OCI-LY3 (cell line): Measurements from ENCODE around the gene HYI.

ENCODE experiments used
- H2AFZ ChIP-seq: fragments of 200-600, 300-600 bp; shearing (Covaris generic); 2 replicates; pipeline ENCODE4 v1.6.0; 2014; ENCODE audit warnings: antibody characterized with exemption, low read depth, low read length
- H3K27ac ChIP-seq: fragments of 200-600, 300-600 bp; sonication (generic); 2 replicates; pipeline ENCODE4 v1.5.1; 2014; ENCODE audit warnings: mild to moderate bottlenecking, low read length, moderate library complexity, mixed read lengths
- H3K27me3 ChIP-seq: fragments of 200-600, 300-600 bp; sonication (generic); 2 replicates; pipeline ENCODE4 v1.6.1; 2014; ENCODE audit warnings: low read depth, low read length, mixed read lengths
- H3K36me3 ChIP-seq: fragments of 200-600, 300-600 bp; sonication (generic); replicated peaks from 2 replicates; pipeline ENCODE3; 2014; ENCODE audit warnings: low read depth, low read length, mixed read lengths
- H3K4me1 ChIP-seq: fragments of 300-600, 200-600 bp; sonication (generic); 2 replicates; pipeline ENCODE4 v1.6.1; 2014; ENCODE audit warnings: low read length, mixed read lengths
- H3K4me2 ChIP-seq: fragments of 200-600, 300-600 bp; sonication (generic); 2 replicates; pipeline ENCODE4 v1.6.1; 2014; ENCODE audit warnings: low read length, mixed read lengths
- H3K4me3 ChIP-seq: fragments of 300-600, 200-600 bp; sonication (generic); 2 replicates; pipeline ENCODE4 v1.5.1; 2014; ENCODE audit warnings: antibody characterized with exemption, mild to moderate bottlenecking, low read length, moderate library complexity
- H3K79me2 ChIP-seq: fragments of 300-600, 200-600 bp; shearing (Covaris generic); 2 replicates; pipeline ENCODE4 v1.6.1; 2014; ENCODE audit warnings: mild to moderate bottlenecking, low read length, mixed read lengths
- H3K9ac ChIP-seq: fragments of 300-600, 200-600 bp; shearing (Covaris generic); 2 replicates; pipeline ENCODE4 v1.6.0; 2014; ENCODE audit warnings: mild to moderate bottlenecking, low read length, moderate library complexity
- H3K9me3 ChIP-seq: fragments of 200-600, 300-600 bp; shearing (Covaris generic); 2 replicates; pipeline ENCODE4 v1.6.1; 2014; ENCODE audit warnings: low read length, mixed read lengths; ENCODE audit not compliant: insufficient read depth
- H4K20me1 ChIP-seq: fragments of 200-600, 300-600 bp; sonication (generic); 2 replicates; pipeline ENCODE4 v1.6.1; 2016; ENCODE audit warnings: low read length, mixed read lengths; ENCODE audit not compliant: insufficient read depth
- EZH2phosphoT487 ChIP-seq: fragments of 200-600 bp; shearing (Covaris generic); IDR thresholded peaks from 2 replicates; pipeline ENCODE4 v1.6.1; 2018; ENCODE audit warnings: antibody characterized with exemption, mixed run types, low read depth
- TF ChIP-seq, protein P1 (sequence below): fragments of 200-600, 300-600 bp; sonication (generic); IDR thresholded peaks from 2 replicates; pipeline ENCODE4 v1.5.1; 2014; ENCODE audit warnings: antibody characterized with exemption, low read length, low read depth

The HYI gene

DNA sequence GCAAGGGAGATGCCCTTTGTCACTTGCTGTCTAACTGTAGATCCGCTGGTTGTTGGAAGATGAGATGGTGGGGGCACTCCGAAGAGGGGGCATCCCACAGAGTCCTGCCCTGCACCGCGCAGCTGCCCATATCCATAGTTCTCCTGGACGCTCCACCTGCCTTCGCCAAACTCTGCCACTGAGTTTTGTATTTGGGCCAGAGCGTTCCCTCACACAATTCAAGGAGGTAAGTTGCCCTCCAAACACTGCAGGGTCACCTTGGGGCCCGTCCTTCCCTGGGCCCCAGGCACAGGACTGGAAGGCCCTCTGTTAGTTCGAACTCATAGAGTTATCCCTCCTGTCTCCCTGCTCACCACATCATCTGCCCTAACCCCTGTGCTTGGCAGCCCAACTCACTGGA lies 22.1 kb downstream of the HYI start:
- Histone ChIP-seq H3K9ac (no peak overlapping the region), H3K36me3 (no peaks in the 10 kb centered on the region), H4K20me1 (no peaks in the 10 kb centered on the region), H3K27ac (no peak overlapping the region), H3K9me3 (no peaks in the 10 kb centered on the region), H3K79me2 (no peaks in the 10 kb centered on the region), H3K27me3 (no peaks in the 10 kb centered on the region), H3K4me3 (no peak overlapping the region), H2AFZ (no peak overlapping the region), H3K4me1 (no peaks in the 10 kb centered on the region), H3K4me2 (no peak overlapping the region)
- TF ChIP-seq, protein P1, sequence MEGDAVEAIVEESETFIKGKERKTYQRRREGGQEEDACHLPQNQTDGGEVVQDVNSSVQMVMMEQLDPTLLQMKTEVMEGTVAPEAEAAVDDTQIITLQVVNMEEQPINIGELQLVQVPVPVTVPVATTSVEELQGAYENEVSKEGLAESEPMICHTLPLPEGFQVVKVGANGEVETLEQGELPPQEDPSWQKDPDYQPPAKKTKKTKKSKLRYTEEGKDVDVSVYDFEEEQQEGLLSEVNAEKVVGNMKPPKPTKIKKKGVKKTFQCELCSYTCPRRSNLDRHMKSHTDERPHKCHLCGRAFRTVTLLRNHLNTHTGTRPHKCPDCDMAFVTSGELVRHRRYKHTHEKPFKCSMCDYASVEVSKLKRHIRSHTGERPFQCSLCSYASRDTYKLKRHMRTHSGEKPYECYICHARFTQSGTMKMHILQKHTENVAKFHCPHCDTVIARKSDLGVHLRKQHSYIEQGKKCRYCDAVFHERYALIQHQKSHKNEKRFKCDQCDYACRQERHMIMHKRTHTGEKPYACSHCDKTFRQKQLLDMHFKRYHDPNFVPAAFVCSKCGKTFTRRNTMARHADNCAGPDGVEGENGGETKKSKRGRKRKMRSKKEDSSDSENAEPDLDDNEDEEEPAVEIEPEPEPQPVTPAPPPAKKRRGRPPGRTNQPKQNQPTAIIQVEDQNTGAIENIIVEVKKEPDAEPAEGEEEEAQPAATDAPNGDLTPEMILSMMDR: no peak
- TF ChIP-seq EZH2phosphoT487: no peak

DNA sequence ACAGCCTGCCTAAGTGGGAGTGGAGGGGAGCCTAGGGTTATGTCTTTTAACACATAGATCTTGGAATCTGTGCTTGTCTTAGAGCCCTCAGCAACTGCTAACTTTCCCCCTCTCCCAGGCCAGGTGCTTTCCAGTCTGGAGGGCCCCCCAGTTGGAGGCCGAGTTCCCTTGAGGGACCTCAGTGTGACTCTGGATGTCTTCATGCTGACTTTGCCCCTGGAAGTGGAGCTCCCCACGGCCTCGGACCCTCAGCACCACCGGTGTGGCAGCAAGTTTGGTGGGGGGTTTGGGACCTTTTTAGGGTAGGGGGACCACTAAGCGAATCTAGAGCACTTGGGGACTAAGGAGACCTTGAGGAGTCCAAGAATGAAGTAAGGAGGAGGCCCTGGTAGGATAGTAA lies 22.9 kb downstream of the HYI start:
- Histone ChIP-seq H3K9me3 (no peaks in the 10 kb centered on the region), H3K9ac (no peak overlapping the region), H4K20me1 (no peaks in the 10 kb centered on the region), H3K27ac (no peak overlapping the region), H3K4me2 (no peak overlapping the region), H2AFZ (no peak overlapping the region), H3K4me1 (no peaks in the 10 kb centered on the region), H3K36me3 (no peaks in the 10 kb centered on the region), H3K27me3 (no peaks in the 10 kb centered on the region), H3K79me2 (no peaks in the 10 kb centered on the region), H3K4me3 (no peak overlapping the region)
- no peak for TF ChIP-seq EZH2phosphoT487
- TF ChIP-seq, protein P1: no peak

DNA sequence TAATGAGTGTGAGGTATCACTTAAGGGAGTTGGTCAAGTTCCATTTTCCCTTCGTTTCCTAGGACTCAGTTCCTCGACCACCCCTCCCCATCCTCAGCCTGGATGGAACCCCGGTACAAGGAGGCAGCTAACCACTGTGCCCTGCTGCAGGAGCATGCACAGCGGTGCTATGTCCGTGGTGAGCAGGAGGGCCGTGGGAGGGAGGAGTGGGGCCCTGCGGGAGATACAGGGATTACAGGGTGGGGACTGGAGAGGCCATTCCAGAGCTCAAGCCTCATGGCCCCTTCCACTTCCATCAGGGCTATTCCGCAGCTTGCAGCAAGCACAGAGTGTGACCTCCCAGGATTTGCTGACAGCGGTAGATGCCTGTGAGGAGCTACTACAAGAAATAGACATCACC lies 25.8 kb downstream of the HYI start:
- H3K9ac ChIP-seq: no peak overlapping the region
- no peaks in the 10 kb centered on the region for H3K9me3 ChIP-seq
- no peak for TF ChIP-seq EZH2phosphoT487
- no peaks in the 10 kb centered on the region for H3K79me2 ChIP-seq
- H3K36me3 ChIP-seq: no peaks in the 10 kb centered on the region
- no peaks in the 10 kb centered on the region for H4K20me1 ChIP-seq
- H3K4me2 ChIP-seq: no peak overlapping the region
- no peak overlapping the region for H2AFZ ChIP-seq
- H3K27ac ChIP-seq: no peak overlapping the region
- no peaks in the 10 kb centered on the region for H3K27me3 ChIP-seq
- no peaks in the 10 kb centered on the region for H3K4me1 ChIP-seq
- H3K4me3 ChIP-seq: no peak overlapping the region

DNA sequence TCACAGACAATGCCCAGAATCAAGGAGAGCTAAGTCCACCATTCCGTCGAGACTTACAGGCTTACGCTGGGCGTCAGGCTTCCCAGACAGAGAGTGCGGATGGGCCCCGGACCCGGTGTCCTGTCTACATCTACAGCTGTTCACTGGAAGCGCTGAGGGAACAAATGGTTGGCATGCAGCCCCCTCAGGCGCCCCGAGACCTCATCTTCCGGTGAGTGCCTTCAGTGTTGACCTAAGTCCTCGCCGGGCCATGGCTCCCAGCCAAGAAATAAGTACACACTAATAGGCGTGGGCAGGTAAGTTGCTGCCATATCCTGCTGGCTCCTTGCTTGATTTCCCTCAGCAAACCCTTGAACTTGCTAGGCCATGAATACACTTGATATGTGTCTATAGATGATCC lies 26.2 kb downstream of the HYI start:
- Histone ChIP-seq H2AFZ (no peak overlapping the region), H3K4me1 (no peaks in the 10 kb centered on the region), H3K4me3 (no peak overlapping the region), H3K4me2 (no peak overlapping the region), H3K36me3 (no peaks in the 10 kb centered on the region), H3K27me3 (no peaks in the 10 kb centered on the region), H3K9ac (no peak overlapping the region), H3K79me2 (no peaks in the 10 kb centered on the region), H4K20me1 (no peaks in the 10 kb centered on the region), H3K9me3 (no peaks in the 10 kb centered on the region), H3K27ac (no peak overlapping the region)
- no peak for TF ChIP-seq EZH2phosphoT487
- TF ChIP-seq, protein P1: no peak

DNA sequence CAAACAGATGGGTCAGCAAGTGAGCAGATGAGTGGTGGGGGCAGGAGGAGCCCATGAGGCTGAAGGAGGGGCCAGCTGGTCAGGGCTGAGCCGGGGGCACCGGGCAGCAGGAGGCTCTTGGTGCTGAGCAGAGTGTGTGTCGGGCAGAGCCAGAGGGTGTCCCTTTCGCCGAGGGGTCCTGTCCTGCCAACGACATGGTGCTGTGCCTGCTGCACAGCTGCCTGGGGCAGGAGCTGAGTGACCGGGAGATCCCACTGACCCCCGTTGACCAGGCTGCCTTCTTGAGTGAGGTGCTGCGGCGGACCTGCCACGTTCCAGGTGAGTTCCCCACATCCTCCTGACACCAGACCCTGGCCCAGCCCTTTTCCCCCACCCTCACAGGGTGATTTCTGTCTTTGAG lies 27.5 kb downstream of the HYI start:
- H3K27me3 ChIP-seq: no peaks in the 10 kb centered on the region
- no peaks in the 10 kb centered on the region for H3K9me3 ChIP-seq
- H3K4me1 ChIP-seq: no peaks in the 10 kb centered on the region
- no peaks in the 10 kb centered on the region for H3K79me2 ChIP-seq
- H4K20me1 ChIP-seq: no peaks in the 10 kb centered on the region
- no peak overlapping the region for H3K4me3 ChIP-seq
- no peak overlapping the region for H3K4me2 ChIP-seq
- H3K9ac ChIP-seq: no peak overlapping the region
- TF ChIP-seq EZH2phosphoT487: no peak
- TF ChIP-seq, protein P1: no peak
- no peaks in the 10 kb centered on the region for H3K36me3 ChIP-seq
- H2AFZ ChIP-seq: no peak overlapping the region
- H3K27ac ChIP-seq: no peak overlapping the region
